ENCODE data around the gene OR10A3. TPM values are rescaled to one million over a fixed set of nuclear protein-coding genes. Genes with fewer than 3 reads are reported as not detected.

The OR10A3 gene
- total RNA-seq, 2 donors from 2014 or later: not detected

DNA sequence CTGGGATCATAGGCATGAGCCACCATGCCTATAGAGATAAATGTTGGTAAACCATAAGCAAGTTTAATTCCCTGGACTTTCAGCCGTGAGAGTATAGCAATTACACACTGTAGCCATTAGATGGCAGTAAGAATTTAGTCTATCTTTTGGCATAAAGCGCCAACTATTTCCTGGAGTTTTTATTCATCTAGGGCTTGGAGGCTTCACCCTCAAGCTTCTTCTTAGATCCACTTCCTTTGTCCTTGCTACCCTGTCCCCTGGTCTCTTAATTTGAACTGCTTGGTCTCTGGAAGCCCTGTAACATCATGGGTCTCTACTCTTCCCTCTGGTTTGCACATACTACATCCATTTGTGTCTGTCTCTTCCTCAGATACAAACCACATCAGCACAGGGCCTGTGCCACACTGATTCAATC lies 48.7 kb downstream of the OR10A3 start:
- H3K27ac Mint-ChIP-seq: peak overlapping the region; percentile 11

DNA sequence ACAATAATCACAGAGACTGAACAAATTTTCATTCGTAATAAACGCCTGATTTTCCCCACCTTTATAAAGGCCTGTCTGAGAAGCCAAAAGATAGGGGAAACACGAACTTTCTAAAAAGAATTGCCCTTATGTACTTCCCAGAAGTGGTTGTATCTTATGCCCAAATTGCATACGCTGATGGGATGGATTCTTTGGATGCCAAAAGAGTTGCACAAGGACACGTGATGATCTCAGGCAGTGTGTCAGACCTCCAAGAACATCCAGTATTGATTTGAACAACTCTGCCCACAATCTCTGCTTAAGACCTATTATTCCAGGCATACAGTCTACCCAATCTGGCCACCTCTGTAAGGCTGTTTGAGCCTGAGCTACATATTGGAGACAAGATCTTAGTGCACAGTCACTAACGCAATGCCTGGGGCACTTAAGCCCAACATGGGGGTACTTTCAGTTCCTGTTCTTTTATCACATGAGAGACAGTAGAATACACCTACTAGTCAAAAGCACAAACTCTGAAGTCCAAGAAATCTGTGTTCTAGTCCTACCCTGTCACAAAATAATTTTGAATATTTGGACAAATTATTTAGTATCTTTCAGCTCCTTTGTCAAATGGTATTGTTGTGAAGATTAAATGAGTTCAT lies 49.3 kb downstream of the OR10A3 start:
- DNase-seq: no peak
- H3K27ac Mint-ChIP-seq: peak overlapping the region; percentile 50
- H3K4me1 ChIP-seq (ENCODE audit: control insufficient read depth, insufficient read depth, low read length): no peaks in the 10 kb centered on the region
- peaks cover 26% of the 10 kb centered on the region for H3K36me3 ChIP-seq (ENCODE audit: control insufficient read depth, insufficient read depth, low read length)
- no peak overlapping the region for H3K4me3 ChIP-seq (ENCODE audit: low read length)
- H3K27ac ChIP-seq (ENCODE audit: low read depth, low read length): no peak overlapping the region
- TF ChIP-seq, protein P1, sequence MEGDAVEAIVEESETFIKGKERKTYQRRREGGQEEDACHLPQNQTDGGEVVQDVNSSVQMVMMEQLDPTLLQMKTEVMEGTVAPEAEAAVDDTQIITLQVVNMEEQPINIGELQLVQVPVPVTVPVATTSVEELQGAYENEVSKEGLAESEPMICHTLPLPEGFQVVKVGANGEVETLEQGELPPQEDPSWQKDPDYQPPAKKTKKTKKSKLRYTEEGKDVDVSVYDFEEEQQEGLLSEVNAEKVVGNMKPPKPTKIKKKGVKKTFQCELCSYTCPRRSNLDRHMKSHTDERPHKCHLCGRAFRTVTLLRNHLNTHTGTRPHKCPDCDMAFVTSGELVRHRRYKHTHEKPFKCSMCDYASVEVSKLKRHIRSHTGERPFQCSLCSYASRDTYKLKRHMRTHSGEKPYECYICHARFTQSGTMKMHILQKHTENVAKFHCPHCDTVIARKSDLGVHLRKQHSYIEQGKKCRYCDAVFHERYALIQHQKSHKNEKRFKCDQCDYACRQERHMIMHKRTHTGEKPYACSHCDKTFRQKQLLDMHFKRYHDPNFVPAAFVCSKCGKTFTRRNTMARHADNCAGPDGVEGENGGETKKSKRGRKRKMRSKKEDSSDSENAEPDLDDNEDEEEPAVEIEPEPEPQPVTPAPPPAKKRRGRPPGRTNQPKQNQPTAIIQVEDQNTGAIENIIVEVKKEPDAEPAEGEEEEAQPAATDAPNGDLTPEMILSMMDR (conservative IDR thresholded peaks at IDR 0.05): no peak
- H3K27me3 Mint-ChIP-seq (ENCODE audit: insufficient read depth): no peaks in the 10 kb centered on the region
- H3K4me1 Mint-ChIP-seq: peaks cover 33% of the 10 kb centered on the region
- H3K9ac ChIP-seq (ENCODE audit: extremely low read depth, low read length, poor library complexity, severe bottlenecking): no peak overlapping the region
- WGBS, 2 experiments (ENCODE audit: insufficient coverage in 1 of 2, insufficient read length in 1 of 2): 85 to 93% methylated on average over 5 to 6 of the region's 6 CpGs
- H3K27me3 ChIP-seq (ENCODE audit: control insufficient read depth, insufficient read depth, low read length, poor library complexity, severe bottlenecking): no peaks in the 10 kb centered on the region
- no peak overlapping the region for H3K4me3 Mint-ChIP-seq
- H3K36me3 Mint-ChIP-seq (ENCODE audit: low read depth): peaks cover 21% of the 10 kb centered on the region
- no peaks in the 10 kb centered on the region for H3K9me3 ChIP-seq (ENCODE audit: control insufficient read depth, low read length)
- H3K9me3 Mint-ChIP-seq: no peaks in the 10 kb centered on the region

More for the DNA sequence above, 48.7 kb downstream of the OR10A3 start:
- Histone ChIP-seq H3K4me3 (ENCODE audit: low read length) (no peak overlapping the region), H3K9me3 (ENCODE audit: control insufficient read depth, low read length) (no peaks in the 10 kb centered on the region), H3K27me3 (ENCODE audit: control insufficient read depth, insufficient read depth, low read length, poor library complexity, severe bottlenecking) (no peaks in the 10 kb centered on the region), H3K27ac (ENCODE audit: low read depth, low read length) (no peak overlapping the region), H3K9ac (ENCODE audit: extremely low read depth, low read length, poor library complexity, severe bottlenecking) (no peak overlapping the region), H3K36me3 (ENCODE audit: control insufficient read depth, insufficient read depth, low read length) (peaks cover 29% of the 10 kb centered on the region), H3K4me1 (ENCODE audit: control insufficient read depth, insufficient read depth, low read length) (no peaks in the 10 kb centered on the region)
- Mint-ChIP-seq H3K4me3 (no peak overlapping the region), H3K4me1 (peaks cover 33% of the 10 kb centered on the region), H3K36me3 (ENCODE audit: low read depth) (peaks cover 26% of the 10 kb centered on the region), H3K27me3 (ENCODE audit: insufficient read depth) (no peaks in the 10 kb centered on the region), H3K9me3 (no peaks in the 10 kb centered on the region)
- no peak for DNase-seq
- 28 to 38% methylated on average over 2 of the region's 2 CpGs for WGBS, 2 experiments (ENCODE audit: insufficient coverage in 1 of 2, insufficient read length in 1 of 2)
- TF ChIP-seq, protein P1 (conservative IDR thresholded peaks at IDR 0.05): peak; percentile 82

DNA sequence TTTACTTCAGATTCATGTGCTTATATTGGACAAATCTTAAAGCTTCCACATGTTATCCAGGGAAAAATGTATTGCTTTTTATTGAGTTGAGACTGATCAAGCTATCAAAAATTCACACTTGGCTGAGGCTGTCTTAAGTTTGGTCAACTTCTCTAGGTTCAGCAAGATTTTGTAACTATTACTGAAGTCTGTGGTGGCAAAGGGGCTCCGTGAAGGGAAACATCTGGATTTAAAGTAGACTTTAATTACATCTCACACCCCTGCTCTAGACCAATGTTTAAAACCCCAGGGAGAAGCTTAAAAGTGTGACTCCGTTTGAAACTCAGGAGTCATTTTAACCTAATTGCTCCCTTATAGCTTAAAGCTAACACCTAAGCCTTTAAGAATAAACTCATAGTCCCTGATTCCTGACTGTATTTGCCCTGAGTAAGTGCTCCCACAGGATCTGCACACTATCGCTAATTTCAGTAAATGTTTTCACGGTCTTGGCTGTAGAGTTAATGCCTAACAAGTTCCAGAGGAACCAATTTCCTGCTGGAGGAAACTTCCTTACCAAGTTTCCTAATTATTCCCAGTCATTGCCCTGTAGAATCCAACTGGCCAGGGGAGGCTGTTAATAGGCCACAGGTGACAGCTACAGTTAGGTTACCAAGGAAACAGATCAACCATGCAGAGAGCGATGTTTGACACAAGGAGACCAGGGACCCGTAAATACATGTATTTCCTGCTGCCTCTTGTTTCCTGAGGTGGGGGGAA lies 50.9 kb downstream of the OR10A3 start:
- DNase-seq: no peak
- H3K4me1 Mint-ChIP-seq: peaks cover 26% of the 10 kb centered on the region

More for the DNA sequence above, 50.9 kb downstream of the OR10A3 start:
- Mint-ChIP-seq H3K9me3 (no peaks in the 10 kb centered on the region), H3K27ac (no peak overlapping the region), H3K4me3 (no peak overlapping the region), H3K36me3 (ENCODE audit: low read depth) (peaks cover 16% of the 10 kb centered on the region), H3K27me3 (ENCODE audit: insufficient read depth) (no peaks in the 10 kb centered on the region)
- Histone ChIP-seq H3K36me3 (ENCODE audit: control insufficient read depth, insufficient read depth, low read length) (peaks cover 39% of the 10 kb centered on the region), H3K27ac (ENCODE audit: low read depth, low read length) (no peak overlapping the region), H3K27me3 (ENCODE audit: control insufficient read depth, insufficient read depth, low read length, poor library complexity, severe bottlenecking) (no peaks in the 10 kb centered on the region), H3K4me3 (ENCODE audit: low read length) (no peak overlapping the region), H3K9ac (ENCODE audit: extremely low read depth, low read length, poor library complexity, severe bottlenecking) (no peak overlapping the region), H3K4me1 (ENCODE audit: control insufficient read depth, insufficient read depth, low read length) (no peaks in the 10 kb centered on the region), H3K9me3 (ENCODE audit: control insufficient read depth, low read length) (no peaks in the 10 kb centered on the region)
- TF ChIP-seq, protein P1 (conservative IDR thresholded peaks at IDR 0.05): no peak
- 94% methylated on average over 3 to 6 of the region's 6 CpGs for whole genome bisulfite sequencing, 2 experiments (ENCODE audit: insufficient coverage in 1 of 2, insufficient read length in 1 of 2)

Data from endodermal cell (in vitro differentiated cells).